ENCODE measurements around the gene ZNF212.

ZNF212 gene

GRCh38 chr7:149239345-149240143 is at the start of gene ZNF212:
Gene ZNF212 (plus strand): TSS chr7:149239651. CDS start chr7:149239779, 128 bp downstream.
- DNase-seq (ENCODE audit: low read depth) = peak; percentile 94
- peak; percentile 86 for TF ChIP-seq CTCF (IDR thresholded peaks at IDR 0.05; ENCODE audit: insufficient read depth, low read depth, low read length, missing control alignments)

GRCh38 chr7:149191851-149192250 is 47.6 kb upstream of the ZNF212 start:
- TF ChIP-seq CTCF (IDR thresholded peaks at IDR 0.05; ENCODE audit: insufficient read depth, low read depth, low read length, missing control alignments) = no peak
- no peak for DNase-seq (ENCODE audit: low read depth)
- no peak overlapping the region for H3K4me3 ChIP-seq (ENCODE audit: low read length)

More at GRCh38 chr7:149239345-149240143, at the start of gene ZNF212:
- peak within 1 kb of the TSS; percentile 98 for H3K4me3 ChIP-seq (ENCODE audit: low read length)

- TF ChIP-seq CTCF (IDR thresholded peaks at IDR 0.05; ENCODE audit: insufficient read depth, low read depth, low read length, missing control alignments) = no peak
- peak overlapping the region; percentile 76 for H3K4me3 ChIP-seq (ENCODE audit: low read length)
These were observed 44.7 kb upstream of the ZNF212 start for GRCh38 chr7:149194799-149195179.

GRCh38 chr7:149195180-149196150 is 44.0 kb upstream of the ZNF212 start, which contains the start of gene ZNF282:
Gene ZNF282 (plus strand): TSS chr7:149195546. CDS start chr7:149195590, 44 bp downstream.
- peak within 1 kb of the TSS; percentile 84 for H3K4me3 ChIP-seq (ENCODE audit: low read length)
- TF ChIP-seq CTCF (IDR thresholded peaks at IDR 0.05; ENCODE audit: insufficient read depth, low read depth, low read length, missing control alignments) = peak; percentile 65
- peak; percentile 88 for DNase-seq (ENCODE audit: low read depth)

More at GRCh38 chr7:149194799-149195179, 44.7 kb upstream of the ZNF212 start:
- DNase-seq (ENCODE audit: low read depth) = peak; percentile 49

- H3K4me3 ChIP-seq (ENCODE audit: low read length) = peak overlapping the region; percentile 84
- DNase-seq (ENCODE audit: low read depth) = peak; percentile 15
- no peak for TF ChIP-seq CTCF (IDR thresholded peaks at IDR 0.05; ENCODE audit: insufficient read depth, low read depth, low read length, missing control alignments)
These were observed 43.2 kb upstream of the ZNF212 start for GRCh38 chr7:149196151-149196704.

- peak; percentile 53 for DNase-seq (ENCODE audit: low read depth)
- peak overlapping the region; percentile 84 for H3K4me3 ChIP-seq (ENCODE audit: low read length)
- no peak for TF ChIP-seq CTCF (IDR thresholded peaks at IDR 0.05; ENCODE audit: insufficient read depth, low read depth, low read length, missing control alignments)
These were observed 42.7 kb upstream of the ZNF212 start for GRCh38 chr7:149196705-149197171.
